NCI-H146 treated with DMSO at 0.1 percent for 48 hours (cell line): ENCODE results near the gene PPP1CA.
A peak's percentile ranks its signal among the peaks of the same experiment; 100 is the strongest.

Experiments used
- DNase-seq: peaks from one replicate; lab custom pipeline; 2025; ENCODE audit not compliant: unreplicated experiment; lab: John Stamatoyannopoulos, UW

Gene PPP1CA

DNA sequence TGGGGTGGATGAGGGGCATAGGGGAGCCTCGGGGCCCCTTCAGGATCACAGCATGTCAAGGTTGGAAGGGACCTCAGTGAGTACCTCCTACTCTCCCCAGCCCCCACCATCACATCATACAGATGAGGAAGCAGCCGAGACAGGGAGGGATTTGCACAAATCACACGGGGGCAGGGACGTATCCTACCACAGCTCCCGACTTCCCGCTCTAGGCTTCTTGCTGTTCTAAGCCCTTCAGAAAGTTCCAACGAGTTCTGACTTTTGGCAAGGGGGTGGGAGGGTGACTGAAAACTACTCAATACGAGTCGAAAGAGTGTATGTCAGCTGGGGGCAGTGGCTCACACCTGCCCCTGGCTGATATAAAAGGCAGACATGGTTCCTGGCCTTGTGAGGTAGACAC lies 14.6 kb downstream of the PPP1CA start:
- DNase-seq = no peak

DNA sequence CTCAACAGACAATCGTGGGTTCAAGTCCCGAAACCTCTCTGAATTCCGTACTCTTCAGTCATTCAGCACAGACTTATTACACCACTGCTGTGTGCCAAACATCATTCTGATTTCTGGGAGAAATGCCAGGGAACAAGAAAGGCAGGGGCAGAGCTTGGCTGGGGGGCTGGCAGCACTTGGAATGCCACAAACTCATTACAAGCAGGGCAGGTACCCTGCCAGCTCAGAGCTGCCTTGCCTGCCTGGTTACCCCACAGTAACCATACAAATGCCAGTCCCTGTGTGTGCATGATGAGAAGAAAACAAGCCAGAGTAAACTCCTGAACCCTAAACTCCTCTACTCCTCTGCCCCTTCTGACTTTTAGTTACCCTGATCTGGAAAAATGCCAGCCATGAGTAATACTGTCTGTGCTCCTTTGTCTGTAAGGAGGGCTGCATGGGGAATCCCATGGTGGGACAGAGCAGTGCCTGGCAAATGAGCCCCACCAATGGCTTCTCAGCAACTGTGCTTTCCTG lies 16.7 kb downstream of the PPP1CA start:
- no peak for DNase-seq

DNA sequence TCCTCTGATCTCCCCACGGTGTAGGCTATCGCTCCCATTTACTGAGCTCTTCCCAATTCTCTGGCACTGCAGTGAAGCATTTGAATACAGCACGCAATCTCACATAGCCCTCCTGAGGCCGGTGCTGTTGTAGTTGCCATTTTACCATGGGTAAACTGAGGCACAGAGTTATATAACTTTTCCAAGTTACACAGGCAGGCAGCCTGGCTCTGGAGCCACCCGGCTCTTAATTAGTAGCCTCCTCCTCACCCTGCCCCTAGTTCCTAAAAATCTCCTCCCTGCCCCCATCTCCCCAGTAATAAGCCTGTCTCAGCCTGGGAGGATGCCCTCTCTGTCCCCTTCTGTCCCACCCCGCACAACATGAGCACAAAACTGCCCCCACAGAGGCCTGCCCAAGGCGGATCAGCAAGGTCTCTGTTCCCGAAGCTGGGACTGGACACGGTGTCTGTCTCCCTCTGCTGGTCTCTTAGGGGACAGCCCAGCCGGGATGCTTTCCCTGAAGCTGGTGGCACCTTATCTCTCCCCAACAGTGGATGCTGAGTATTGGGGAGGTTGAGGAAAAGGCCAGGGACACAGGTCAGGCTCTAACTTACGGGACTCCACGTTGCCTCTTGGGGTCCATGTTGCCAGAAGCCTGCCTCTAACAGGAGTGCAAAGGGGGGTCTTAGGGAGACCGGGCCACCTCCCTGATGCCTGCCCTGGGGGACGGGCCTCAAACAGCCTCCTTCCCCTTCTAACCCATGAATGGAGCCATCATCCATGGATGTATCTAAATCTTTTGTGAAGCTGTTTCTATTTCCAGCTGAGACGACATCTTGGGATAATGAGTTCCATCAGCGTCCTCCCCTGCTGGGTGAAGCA lies 19.2 kb downstream of the PPP1CA start:
- peak; percentile 74 for DNase-seq

DNA sequence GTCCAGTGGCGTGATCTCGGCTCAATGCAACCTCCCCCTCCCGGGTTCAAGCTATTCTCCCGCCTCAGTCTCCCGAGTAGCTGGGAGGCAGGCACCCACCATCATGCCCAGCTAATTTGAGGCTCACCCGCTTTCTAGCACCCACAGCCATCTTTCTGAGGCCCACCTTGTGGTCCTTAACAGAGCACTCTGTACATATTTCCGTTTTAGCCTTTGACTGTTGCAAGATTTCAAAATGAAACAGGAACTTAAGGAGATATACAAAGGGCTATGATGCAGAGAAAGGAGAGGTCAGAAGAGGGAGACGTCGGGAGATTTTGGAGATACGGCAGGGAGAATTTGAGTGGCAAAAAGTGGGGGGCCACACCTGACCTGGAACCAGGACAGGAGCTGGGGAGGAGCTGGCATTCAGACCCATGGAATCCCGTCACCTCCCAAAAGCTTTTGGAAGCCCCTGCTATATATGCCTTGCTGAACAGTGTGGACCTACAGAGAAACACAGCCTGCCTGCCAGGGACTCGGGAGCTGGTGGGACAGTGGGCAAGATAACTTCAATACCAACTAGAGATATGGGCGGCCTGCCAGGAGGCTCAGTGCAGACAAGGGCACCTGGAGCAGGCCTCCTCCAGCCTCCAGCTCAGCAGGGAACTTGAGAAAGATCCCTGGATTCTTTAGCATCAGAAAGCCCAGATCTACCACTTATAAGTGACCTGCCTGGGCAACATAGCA lies 20.2 kb downstream of the PPP1CA start:
- DNase-seq = no peak

DNA sequence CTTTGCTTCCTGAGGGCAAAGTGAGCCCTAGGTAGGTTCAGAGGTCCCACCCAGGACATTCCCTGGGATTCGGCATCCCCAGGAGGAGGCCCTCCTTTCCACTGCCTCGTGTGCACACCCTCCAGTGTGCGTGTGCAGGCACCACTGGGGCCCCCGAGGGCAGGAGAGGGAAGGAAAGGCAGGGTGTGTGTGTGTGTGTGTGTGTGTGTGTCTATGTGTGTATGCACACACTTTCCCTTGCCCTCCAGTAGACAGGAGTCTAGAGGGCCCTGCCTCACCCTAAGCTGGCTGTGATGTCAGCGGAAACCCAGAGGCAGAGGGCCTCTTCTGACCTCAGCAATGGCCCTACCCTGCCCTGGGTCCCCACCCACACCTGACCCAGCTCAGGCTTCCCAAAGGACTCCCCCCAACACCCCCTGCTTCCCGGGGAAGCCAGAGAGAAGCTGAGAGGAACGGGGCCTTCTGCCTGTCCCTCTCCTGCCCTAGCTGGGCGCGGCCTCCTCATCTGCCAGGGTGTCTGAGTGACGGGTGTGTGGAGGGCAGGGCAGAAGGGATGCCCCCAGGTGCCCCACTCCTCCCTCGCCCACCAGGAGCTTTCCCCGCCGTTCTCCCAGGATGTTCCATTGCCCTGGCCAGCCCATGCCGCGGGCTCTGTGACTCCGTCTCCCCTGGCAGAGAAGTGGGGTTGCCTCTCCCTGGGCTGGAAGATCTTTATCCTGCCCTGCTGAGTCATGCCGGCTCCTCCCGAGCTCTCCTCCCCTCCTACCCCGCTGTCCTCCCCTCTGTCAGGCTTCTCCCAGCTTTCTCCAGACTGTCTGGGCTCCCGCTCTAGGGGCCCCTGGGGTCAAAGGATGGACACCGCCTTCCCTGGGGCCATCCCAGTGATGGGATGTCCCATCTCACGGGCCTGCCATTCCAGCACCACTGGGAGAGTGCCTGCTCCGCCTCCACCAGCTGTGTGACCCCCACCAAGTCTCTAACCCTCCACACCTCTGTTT lies 22.3 kb downstream of the PPP1CA start:
- DNase-seq = no peak

DNA sequence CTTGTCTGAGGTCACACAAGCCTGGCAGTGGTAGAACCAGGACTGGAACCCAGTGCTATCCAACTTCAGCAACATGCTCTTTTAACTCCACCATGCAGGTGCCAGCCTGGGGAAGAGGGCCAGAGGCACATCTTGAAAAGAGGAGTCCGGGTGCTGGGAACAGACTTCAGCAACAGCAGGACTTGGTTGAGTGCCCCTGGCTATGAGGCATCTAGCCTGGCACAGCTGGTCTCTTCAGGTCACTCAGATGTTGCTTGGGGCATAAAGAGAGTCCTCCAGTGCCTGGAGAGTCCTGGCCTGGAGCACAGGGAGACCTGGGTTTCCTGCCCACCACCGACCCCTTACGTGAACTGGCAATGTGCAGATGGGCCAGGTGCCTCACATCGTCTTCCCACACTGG lies 23.1 kb downstream of the PPP1CA start:
- no peak for DNase-seq

DNA sequence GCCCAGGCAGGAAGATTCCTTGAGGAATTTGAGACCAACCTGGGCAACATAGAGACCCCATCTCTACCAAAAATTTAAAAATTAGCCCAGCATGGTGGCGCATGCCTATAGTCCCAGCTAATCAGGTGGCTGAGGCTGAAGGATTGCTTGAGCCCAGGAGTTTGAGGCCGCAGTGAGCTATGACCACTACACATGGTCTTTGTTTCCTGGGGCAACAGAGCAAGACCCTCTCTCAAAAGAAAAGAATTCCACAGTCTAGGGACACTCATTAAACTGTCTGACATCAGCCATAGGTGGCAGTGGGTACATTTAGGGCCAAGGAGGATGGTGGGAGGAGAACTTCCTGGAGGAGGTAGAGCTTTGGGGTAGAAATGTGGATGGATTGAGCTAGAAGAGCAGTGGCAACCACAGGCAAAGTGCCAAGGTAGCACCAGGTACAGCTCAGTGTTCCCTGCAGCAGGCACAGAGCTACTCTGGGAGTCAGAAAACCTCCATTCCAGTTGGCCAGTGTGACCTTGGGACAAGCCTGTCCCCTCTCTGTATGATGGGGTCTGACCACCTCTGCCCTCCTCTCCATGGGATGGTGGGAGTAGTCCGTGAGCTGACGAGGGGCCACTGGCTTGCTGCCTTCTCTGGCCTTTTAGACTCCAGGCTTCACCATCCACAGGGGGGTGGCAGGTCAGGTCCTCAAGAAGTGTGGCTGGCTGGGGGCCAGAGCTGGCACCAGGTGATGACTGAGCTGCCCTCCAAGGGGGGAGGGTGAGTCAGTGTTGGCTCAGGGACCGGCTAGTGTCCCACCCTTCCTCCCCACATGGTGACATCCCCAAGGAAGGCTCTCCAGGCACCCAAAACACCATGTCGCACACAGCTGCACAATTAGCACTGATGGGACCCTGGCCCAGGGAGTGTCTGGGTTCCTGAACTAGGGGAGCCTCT lies 24.5 kb downstream of the PPP1CA start:
- DNase-seq = no peak

DNA sequence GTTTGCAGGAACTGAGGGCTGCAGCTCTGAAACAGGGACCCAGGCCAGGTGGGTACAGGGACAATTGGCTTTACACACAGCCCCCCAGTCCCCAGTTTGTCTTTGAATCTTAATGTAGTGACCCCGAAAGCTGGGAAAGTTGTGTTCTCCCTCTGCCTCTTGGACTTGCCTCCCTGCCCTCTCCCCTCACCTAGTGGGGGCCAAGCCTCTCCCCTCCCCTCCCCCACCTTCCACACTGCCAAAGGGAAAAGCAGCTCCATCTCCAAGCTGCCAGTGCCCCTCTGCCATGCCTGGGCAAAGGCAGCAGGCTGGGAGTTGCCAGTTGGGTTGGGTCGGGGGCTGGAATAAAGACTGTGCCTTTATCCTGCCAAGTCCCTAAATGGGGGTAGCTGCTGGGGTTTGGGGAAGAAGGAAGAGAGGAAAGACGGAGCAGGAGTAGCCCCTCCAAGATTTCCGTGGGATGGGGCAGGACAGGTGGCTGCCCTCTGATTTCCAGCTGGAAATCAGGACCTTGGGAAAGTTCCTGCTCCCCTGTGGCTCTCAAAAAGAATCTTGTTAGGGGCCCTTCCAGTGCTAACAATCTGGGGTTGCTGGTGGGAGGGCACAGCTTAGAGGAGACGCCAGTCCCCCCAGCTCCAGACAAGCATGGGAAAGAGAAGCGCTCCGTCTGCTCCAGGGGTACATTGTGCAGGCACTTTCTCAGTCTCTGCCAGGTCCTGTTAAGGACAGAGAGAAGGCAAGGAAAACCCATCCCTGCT lies 25.4 kb downstream of the PPP1CA start:
- DNase-seq = no peak

DNA sequence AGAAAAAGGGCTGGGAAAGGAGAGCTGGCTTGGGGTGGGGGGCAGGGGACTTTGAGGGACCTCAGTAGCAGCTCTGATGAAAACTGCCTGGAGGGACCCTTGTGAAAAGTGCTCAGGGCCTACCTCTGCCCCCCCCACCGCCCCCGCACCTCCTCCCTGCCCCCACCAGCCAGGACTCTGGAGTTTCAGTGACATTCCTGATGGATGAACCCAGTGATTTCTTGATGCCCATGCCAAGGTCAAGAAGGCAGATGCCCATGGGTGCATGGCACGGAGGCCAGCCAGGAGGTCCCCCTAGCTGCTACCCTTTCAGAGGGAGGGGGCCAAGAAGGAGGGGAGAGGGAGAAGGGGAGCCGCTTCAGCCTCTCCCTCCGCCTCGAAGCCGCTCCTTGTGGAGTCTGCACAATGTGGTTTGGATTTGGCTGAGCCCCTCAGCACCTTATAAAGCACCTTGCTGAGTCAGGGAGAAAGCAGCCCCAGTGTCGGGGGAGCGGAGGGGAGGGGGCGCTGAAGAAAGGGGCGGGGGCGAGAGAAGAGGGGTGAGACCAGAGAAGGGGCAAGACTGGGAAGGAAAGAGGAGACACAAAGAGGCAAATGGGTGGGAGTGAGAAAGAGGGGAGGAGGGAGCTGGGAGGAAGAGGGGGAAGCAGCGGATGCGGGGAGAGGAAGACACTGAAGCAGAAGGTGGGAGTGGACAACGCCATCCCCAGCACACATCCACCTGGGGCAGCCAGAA lies 26.2 kb downstream of the PPP1CA start:
- DNase-seq = no peak

DNA sequence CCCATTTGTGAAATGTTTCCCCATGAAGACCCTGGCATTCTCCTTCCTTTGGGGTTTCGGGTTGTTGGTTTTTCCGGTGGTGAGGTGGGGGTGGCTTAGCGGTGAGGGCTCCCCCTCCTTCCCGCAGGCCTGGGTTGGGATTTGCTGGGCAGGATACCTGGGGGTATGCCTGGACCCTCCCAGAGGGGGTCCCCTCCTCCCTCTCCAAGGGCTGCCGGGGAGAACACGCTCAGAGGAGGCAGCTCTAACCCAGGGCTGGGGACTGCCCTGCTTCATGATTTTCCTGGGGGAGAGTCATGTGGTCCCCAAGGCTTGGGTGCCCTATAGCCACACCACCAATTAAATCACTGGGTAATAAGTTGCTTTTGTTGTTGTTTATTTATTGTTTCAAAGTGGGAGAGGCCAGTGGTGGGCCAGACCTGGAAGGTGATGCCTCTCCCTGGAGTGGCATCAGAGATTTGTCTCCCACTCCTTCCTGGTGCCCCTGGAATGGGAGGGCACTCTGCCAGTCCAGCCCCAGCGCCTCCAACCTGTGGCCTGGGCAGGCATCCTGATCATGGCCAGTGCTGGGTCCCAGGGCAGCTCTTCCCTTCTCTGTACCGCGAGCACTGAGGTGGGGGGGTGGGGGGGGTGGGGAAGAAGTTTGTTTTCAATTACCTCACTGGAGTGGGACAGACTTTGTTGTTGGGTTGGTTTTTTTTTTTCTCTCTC lies 26.9 kb downstream of the PPP1CA start:
- DNase-seq = no peak

DNA sequence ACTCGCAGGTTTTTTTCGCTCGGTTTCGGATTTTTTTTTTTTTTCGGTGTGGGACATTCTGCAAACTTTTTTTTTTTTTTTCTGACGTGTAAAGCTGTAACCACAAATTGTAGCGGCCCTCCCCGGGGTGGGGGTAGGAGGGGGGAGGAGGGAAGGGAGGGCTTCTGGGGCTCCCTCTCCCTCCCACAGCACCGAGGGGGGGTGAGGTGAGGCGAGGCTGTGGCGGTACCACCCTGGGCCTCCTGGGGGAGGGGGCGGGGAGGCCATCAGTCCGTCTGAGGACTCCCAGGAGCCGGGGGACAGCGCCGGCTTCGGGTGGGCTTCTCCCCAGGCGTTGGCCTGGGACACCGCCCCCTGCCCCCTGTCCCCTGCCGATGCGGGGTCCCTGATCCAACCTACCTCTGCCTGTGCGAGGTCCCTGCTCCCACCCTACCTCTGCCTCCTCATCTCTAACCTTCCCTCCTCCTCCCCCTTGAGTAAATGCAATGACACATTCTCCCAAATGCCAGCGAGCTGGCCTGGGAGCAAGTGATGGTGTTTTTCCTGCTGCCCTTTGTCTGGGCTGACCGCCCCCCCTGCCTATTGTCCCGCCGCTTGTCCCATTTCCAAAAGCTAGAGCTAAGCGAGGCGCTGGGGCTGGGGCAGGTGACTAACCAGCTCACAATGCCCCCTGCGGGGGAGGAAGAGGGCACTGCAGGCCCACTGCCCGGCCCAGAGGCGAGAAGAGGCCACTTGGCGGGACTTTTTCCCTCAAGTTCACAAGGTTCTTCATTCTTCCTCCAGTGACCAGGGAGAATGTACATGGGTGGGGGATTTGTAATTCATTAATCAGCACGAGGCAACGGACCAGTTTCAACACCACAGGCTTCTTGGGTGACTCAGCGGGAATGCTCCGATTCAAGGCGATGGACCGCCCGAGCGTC lies 27.7 kb downstream of the PPP1CA start:
- DNase-seq = peak; percentile 32

DNA sequence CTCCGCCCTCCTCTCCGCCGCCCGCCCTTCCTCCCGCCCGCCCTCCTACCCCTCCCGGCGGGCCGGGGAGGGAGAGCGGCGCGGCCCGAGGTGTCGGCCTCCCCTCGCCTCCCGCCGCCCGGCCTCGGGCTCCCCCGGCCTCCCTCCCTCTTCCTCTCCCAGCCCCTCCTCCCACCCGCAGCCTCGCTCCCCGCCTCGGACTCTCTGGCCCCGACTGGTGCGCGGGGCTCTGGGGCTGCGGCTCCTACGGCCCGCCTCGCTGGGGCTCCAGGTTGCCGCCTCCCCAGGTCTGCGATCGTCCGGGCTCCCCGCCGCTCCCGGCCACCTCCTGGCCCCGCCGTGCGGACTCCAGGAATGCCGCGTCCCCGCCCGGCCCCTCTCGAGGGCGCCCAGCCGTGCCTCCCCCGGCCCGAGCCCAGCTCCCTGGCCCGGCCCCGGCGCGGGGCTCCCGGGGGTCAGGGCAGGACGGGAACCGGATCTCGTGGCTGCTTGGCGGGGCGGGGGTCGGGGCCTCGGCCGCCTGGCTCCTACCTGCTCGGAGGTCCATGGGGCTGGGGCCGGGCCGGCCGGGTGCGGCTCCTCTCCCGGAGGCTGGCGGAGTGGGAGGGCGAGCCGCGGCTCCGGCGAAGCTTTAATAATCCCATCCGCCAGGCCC lies 28.5 kb downstream of the PPP1CA start, which contains the start of gene CLCF1:
TSS of gene CLCF1 (minus strand) at position 606 of the 655 bp plus-strand sequence. CDS start at position 547, 59 bp downstream.
- peak; percentile 15 for DNase-seq

DNA sequence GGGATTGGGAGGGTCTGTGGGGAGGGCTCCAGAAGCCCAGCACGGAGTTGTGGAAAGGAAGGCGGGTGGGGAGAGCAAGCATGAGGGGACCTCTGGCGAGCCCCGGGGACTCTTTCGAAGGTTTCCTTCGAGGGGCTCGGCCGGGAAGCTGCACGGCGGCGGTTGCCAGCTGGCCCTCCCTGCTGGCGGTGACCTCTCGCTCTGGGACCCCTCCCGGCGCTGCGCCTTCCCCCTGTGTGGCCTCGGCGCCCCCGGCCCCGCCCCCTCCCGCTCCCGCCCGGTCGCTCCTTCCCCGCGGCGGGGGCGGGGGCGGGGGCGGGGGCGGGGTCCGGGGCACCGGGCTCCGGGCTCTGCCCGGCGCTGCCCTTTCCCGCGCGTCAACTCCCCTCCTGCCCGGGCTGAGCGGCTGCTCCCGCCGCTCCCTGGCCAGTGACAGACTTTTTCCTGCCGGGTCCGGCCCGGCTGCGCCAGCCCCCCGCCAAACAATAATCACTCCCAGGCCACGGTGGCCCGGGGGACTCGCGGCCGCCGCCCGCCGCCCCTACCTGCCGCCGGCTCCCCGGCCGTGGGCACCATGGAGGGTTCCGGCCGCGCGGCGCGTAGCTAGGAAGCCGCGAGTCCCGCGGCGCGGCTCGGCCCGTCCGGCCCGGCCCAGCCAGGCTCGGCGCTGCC lies 29.2 kb downstream of the PPP1CA start:
- no peak for DNase-seq

DNA sequence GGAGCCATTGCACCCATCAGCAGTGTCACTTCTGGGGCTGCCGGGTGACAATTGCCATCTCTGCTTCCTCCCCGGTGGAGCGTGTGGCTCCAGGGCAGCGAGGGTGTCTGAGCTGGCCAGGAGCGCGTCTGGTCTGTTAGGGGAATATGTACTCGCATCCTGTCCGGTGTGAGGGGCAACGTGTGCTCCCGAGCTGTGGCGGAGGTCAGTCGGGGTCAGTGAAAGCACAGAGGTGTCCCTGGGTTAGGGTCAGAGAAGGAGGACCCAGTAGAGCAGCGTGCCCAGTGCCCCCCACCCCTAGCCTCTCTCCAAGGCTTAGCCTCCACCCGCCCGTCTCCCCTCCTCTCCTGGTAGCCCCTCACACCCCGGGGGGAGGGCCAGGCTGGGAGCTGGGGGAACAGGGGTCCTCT lies 29.7 kb downstream of the PPP1CA start:
- DNase-seq = no peak

DNA sequence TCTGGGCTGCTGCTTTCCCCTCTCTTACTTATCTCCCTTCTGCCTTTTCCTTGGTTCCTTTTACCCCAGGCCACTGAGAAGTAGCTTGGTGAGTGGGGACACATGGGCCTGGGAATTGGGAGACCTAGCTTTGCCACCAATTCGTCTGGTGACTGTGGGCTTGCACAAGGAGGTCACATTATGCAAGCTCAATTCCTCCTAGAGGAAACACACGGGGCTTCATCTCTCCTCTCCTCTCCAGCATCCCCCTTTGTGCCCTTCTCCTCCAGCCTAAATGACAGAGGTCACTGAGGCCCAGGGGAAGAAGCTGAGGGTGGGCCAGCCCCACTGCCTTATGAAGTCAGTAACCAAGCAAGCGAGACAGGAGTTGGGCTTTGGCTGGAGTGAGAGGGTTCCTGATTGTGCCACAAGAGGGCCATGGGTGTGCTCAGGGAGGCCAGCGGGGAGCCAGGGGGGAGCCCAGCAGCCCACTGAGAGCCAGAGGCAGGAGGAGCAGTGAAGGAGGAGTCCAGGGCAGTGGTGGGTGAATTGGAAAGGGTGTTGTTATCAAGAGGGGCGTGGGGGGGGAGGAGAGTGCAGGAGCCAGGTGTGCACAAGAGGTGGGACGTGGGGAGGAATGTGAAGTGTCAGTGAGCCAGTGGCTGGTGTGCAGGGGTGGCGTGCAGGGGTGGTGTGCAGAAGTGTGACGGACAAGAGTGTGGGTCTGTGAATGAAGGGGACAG lies 30.3 kb downstream of the PPP1CA start:
- no peak for DNase-seq
